CD14-positive monocyte (primary cell): ENCODE data around the gene CLBA1. TPM values are rescaled to one million over a fixed set of nuclear protein-coding genes. Genes with fewer than 3 reads are reported as not detected.

Experiments
- DNase-seq, 3 donors: peaks; one replicate each; pipeline ENCODE4 v3.0.0-alpha.2; 2011 to 2022
- H2AFZ ChIP-seq: 2 replicates; pipeline ENCODE4 v1.6.0; 2012; ENCODE audit warnings: mild to moderate bottlenecking, low read depth, low read length, inconsistent platforms; ENCODE audit not compliant: insufficient read depth, poor library complexity, severe bottlenecking
- H3K27ac ChIP-seq, 2 donors: 1 replicate in 1 of 2; 2 replicates in 1 of 2; pipeline ENCODE4 v1.5.1; 2012 to 2013; ENCODE audit warnings: low read length in 2 of 2, control low read depth in 1 of 2, inconsistent platforms in 1 of 2, low read depth in 1 of 2, mild to moderate bottlenecking in 1 of 2
- H3K27me3 ChIP-seq, 2 donors: one replicate each; pipeline versions ENCODE4 v1.6.0 to v1.6.1; 2011 to 2013; ENCODE audit warnings: low read length in 2 of 2; ENCODE audit not compliant: control insufficient read depth in 2 of 2, insufficient read depth in 2 of 2
- H3K36me3 ChIP-seq, 2 donors: replicated peaks in 1 of 2; 1 replicate in 1 of 2; 2 replicates in 1 of 2; pipeline versions ENCODE4 v1.5.1 to v1.6.1; 2012 to 2013; ENCODE audit warnings: low read length in 2 of 2, control low read depth in 1 of 2, inconsistent platforms in 1 of 2, mild to moderate bottlenecking in 1 of 2; ENCODE audit not compliant: insufficient read depth in 2 of 2, control insufficient read depth in 1 of 2
- H3K4me1 ChIP-seq, 2 donors: 1 replicate in 1 of 2; 2 replicates in 1 of 2; pipeline versions ENCODE4 v1.5.1 to v1.6.1; 2012 to 2013; ENCODE audit warnings: low read length in 2 of 2, control low read depth in 1 of 2, inconsistent platforms in 1 of 2, mild to moderate bottlenecking in 1 of 2, moderate library complexity in 1 of 2; ENCODE audit not compliant: insufficient read depth in 2 of 2, control insufficient read depth in 1 of 2
- H3K4me2 ChIP-seq: replicated peaks from 2 replicates; pipeline ENCODE3; 2012; ENCODE audit warnings: low read length, moderate library complexity, mild to moderate bottlenecking; ENCODE audit not compliant: poor library complexity, severe bottlenecking; ENCODE audit errors: extremely low read depth
- H3K4me3 ChIP-seq, 3 experiments: fragments of 200-600 bp in 1 of 3; sonication (generic) in 1 of 3; replicated peaks in 1 of 3; 1 replicate in 2 of 3; 2 replicates in 1 of 3; pipeline ENCODE4 v1.5.1; 2011 to 2013; ENCODE audit warnings: low read length in 3 of 3, mild to moderate bottlenecking in 3 of 3, control low read depth in 2 of 3, low read depth in 2 of 3, inconsistent platforms in 1 of 3, moderate library complexity in 1 of 3
- H3K79me2 ChIP-seq: 2 replicates; pipeline ENCODE4 v1.6.0; 2012; ENCODE audit warnings: mild to moderate bottlenecking, control low read depth, inconsistent platforms, low read length, moderate library complexity; ENCODE audit not compliant: insufficient read depth
- H3K9ac ChIP-seq: 2 replicates; pipeline ENCODE4 v1.6.0; 2017; ENCODE audit warnings: low read length, mild to moderate bottlenecking; ENCODE audit not compliant: insufficient read depth, poor library complexity, severe bottlenecking
- H3K9me3 ChIP-seq, 2 donors: replicated peaks in 1 of 2; 1 replicate in 1 of 2; 2 replicates in 1 of 2; pipeline versions ENCODE4 v1.5.1 to v1.6.1; 2012 to 2013; ENCODE audit warnings: low read length in 2 of 2, control low read depth in 1 of 2; ENCODE audit not compliant: control insufficient read depth in 1 of 2, insufficient read depth in 1 of 2
- H4K20me1 ChIP-seq: 2 replicates; pipeline ENCODE4 v1.6.0; 2012; ENCODE audit warnings: mild to moderate bottlenecking, low read length, control low read depth, moderate library complexity; ENCODE audit not compliant: insufficient read depth
- H3K27ac Mint-ChIP-seq, 7 donors: one replicate each; pipeline ENCODE4 v1.8.0; 2020; ENCODE audit warnings: mild to moderate bottlenecking in 7 of 7, mixed read lengths in 7 of 7, moderate library complexity in 6 of 7, inconsistent platforms in 2 of 7
- H3K27me3 Mint-ChIP-seq, 3 donors: one replicate each; pipeline ENCODE4 v1.8.0; 2021 to 2022; ENCODE audit warnings: low read depth in 3 of 3, mild to moderate bottlenecking in 3 of 3, mixed read lengths in 3 of 3, moderate library complexity in 3 of 3, inconsistent platforms in 1 of 3
- H3K36me3 Mint-ChIP-seq, 2 donors: one replicate each; pipeline ENCODE4 v1.8.0; 2020; ENCODE audit warnings: mixed read lengths in 2 of 2, inconsistent platforms in 1 of 2, mild to moderate bottlenecking in 1 of 2
- H3K4me1 Mint-ChIP-seq: one replicate; pipeline ENCODE4 v1.8.0; 2020; ENCODE audit warnings: mild to moderate bottlenecking, mixed read lengths
- H3K4me3 Mint-ChIP-seq, 2 donors: one replicate each; pipeline ENCODE4 v1.8.0; 2020; ENCODE audit warnings: mild to moderate bottlenecking in 2 of 2, mixed read lengths in 2 of 2, moderate library complexity in 1 of 2
- H3K9me3 Mint-ChIP-seq, 7 donors: one replicate each; pipeline ENCODE4 v1.8.0; 2020 to 2022; ENCODE audit warnings: mixed read lengths in 7 of 7, mild to moderate bottlenecking in 6 of 7, moderate library complexity in 6 of 7, inconsistent platforms in 2 of 7
- WGBS: methylation state at CpG from one replicate; pipeline ENCODE4 v1.1.5; 2013; ENCODE audit warnings: missing lambda C conversion rate; ENCODE audit not compliant: insufficient coverage; 5-methylcytosine and 5-hydroxymethylcytosine counted together
- intact Hi-C, 2 donors: fragments of 100-400 bp; cut with micrococcal nuclease; formaldehyde crosslinking; loops; one replicate each; pipeline versions ENCODE4 v1.15.0 to v1.15.1; 2023
- polyA plus RNA-seq, 3 donors: library from polyadenylated mRNA; depleted of rRNA in 1 of 3; unstranded in 2 of 3; stranded (reverse) in 1 of 3; fragments of 300-500 nt in 2 of 3; fragments of >200 nt in 1 of 3; fragmentation: Illumina TruSeq in 2 of 3; gene quantifications; 1 replicate in 2 of 3; 2 replicates in 1 of 3; pipeline ENCODE4 v1.2.3, GENCODE V29; 2012 to 2021
- TF ChIP-seq, protein P1 (sequence below): fragments of 200-600 bp; IDR thresholded peaks from one replicate; pipeline ENCODE4 v1.8.0; 2022; ENCODE audit warnings: antibody characterized with exemption, mild to moderate bottlenecking

The CLBA1 gene
- polyA plus RNA-seq, 3 donors: 0.62 to 0.76 (median 0.63) TPM

DNA sequence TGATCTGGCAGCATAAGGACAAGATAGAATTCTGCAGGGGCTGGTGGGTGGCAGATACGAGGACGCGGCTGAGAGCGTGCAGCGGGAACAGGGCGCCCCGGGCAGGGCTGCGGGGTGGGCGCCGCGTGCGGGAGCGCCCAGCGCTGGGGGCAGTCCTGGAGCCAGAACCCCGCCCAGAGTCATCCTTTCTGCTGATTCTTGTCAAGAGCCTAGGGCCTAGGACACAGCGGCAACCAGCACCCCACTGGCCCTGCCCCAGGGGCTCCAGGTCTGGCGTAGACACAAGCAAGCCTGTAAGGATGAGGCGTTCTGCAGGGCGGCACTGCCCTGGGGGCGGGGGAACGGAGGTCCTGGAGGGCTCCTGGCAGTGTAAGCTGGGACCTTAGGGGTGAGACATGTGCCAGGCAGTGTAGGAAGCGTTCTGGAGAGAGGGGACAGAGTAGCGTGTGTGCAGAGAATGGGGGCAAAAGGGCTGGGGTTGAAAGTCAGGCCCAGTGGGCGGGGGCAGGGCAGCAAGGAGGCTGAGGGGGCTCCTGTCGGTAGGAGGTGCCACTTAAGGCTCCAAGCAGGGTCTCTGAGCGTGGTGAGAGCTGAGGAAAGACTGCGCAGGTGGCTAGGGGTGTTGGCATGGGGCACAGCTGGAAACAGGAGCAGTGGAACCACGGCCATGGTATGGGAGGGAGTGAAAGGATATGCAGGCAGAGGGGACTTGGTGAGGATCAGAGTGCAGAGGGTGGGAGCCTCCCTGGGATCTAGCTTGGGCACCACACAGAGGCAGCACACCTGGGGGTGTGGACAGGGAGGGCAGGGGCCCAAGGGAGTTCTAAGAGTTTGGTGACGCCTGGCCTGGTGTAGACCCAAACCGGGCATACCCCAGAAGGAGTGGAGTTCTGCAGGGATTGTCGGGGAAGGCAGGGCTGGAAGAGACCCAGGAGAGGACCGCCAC lies 6.6 kb upstream of the CLBA1 start:
- peaks cover 10 to 34% of the 10 kb centered on the region in 2 donors for H3K27me3 ChIP-seq
- H3K27ac ChIP-seq: no peak overlapping the region
- TF ChIP-seq, protein P1, sequence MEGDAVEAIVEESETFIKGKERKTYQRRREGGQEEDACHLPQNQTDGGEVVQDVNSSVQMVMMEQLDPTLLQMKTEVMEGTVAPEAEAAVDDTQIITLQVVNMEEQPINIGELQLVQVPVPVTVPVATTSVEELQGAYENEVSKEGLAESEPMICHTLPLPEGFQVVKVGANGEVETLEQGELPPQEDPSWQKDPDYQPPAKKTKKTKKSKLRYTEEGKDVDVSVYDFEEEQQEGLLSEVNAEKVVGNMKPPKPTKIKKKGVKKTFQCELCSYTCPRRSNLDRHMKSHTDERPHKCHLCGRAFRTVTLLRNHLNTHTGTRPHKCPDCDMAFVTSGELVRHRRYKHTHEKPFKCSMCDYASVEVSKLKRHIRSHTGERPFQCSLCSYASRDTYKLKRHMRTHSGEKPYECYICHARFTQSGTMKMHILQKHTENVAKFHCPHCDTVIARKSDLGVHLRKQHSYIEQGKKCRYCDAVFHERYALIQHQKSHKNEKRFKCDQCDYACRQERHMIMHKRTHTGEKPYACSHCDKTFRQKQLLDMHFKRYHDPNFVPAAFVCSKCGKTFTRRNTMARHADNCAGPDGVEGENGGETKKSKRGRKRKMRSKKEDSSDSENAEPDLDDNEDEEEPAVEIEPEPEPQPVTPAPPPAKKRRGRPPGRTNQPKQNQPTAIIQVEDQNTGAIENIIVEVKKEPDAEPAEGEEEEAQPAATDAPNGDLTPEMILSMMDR: no peak
- H3K4me1 ChIP-seq: peaks cover 5 to 24% of the 10 kb centered on the region in 2 donors
- intact Hi-C loops: loop anchor here in 1 of 2 donors (5.0 kb wide), 2 partner anchors 38 to 203 kb away; partner anchors contain the start of gene NUDT14
- H3K9me3 ChIP-seq: no peaks in the 10 kb centered on the region
- 58% methylated on average over 26 of the region's 32 CpGs for WGBS
- peaks cover 17% of the 10 kb centered on the region for H3K4me1 Mint-ChIP-seq
- peak in 1 of 3 donors; percentile 4 for DNase-seq
- H3K4me2 ChIP-seq: peak overlapping the region; percentile 73
- H3K36me3 ChIP-seq: no peaks in the 10 kb centered on the region
- peaks cover 38 to 51% (median 42%) of the 10 kb centered on the region in 3 donors for H3K27me3 Mint-ChIP-seq
- H3K79me2 ChIP-seq: no peaks in the 10 kb centered on the region
- peak overlapping the region in 1 of 3 experiments; percentile 40 for H3K4me3 ChIP-seq
- H3K9ac ChIP-seq: no peak overlapping the region
- H3K36me3 Mint-ChIP-seq: peaks cover 2 to 3% of the 10 kb centered on the region in 2 donors
- H3K9me3 Mint-ChIP-seq: peaks cover 0 to 14% (median 3%) of the 10 kb centered on the region in 7 donors
- no peak overlapping the region for H2AFZ ChIP-seq
- no peaks in the 10 kb centered on the region for H4K20me1 ChIP-seq
- H3K27ac Mint-ChIP-seq: peak overlapping the region in 2 of 7 donors; percentile 63 to 64
- peak overlapping the region; percentile 34 to 79 for H3K4me3 Mint-ChIP-seq

DNA sequence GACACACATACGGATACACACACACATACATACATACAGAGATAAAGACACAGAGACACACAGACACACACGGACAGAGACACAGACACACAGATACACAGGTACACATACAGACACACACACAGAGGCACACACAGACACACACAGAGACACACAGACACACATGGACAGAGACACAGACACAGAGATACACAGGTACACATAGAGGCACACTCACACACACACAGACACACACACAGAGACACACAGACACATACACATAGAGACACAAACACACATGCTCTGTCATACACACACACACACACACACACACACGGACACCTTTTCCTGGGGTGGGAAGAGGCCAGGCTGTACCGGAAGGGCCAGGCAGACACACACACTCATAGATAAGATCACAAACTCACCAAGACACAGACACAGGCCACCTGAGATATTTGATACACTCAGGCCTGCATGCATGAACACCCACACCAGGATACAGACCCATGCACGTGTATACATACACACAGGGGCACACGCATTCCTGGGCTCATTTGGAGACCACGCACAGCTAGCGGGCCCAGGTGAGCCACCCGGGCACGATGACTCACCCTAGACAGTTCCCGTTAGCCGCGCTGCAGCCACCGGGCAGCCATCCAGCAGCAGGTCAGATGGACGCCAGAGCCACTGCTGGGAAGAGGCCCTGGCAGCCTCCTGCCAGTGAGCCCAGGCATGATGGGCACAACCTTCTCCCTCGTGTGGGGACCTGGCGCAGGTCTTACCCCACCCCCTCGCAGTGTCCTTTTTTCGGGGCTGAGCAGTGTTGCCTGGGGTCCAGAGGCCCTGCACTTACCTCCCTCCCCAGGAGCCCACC lies 5.6 kb upstream of the CLBA1 start:
- Histone ChIP-seq H3K4me3 (no peak overlapping the region), H4K20me1 (no peaks in the 10 kb centered on the region), H3K9me3 (no peaks in the 10 kb centered on the region), H3K27me3 (peaks cover 10 to 34% of the 10 kb centered on the region in 2 donors), H3K27ac (no peak overlapping the region), H3K9ac (no peak overlapping the region), H3K4me2 (no peak overlapping the region), H2AFZ (no peak overlapping the region), H3K36me3 (no peaks in the 10 kb centered on the region), H3K79me2 (no peaks in the 10 kb centered on the region), H3K4me1 (peaks cover 6 to 24% of the 10 kb centered on the region in 2 donors)
- peak in 1 of 3 donors; percentile 5 for DNase-seq
- H3K36me3 Mint-ChIP-seq: peaks cover 2 to 3% of the 10 kb centered on the region in 2 donors
- H3K4me3 Mint-ChIP-seq: peak overlapping the region in 1 of 2 donors; percentile 4
- peaks cover 0 to 14% (median 3%) of the 10 kb centered on the region in 7 donors for H3K9me3 Mint-ChIP-seq
- intact Hi-C loops: loop anchor here in 1 of 2 donors (5.0 to 10.0 kb wide), 3 partner anchors 37 to 202 kb away; partner anchors contain the start of genes AKT1 and NUDT14
- peaks cover 17% of the 10 kb centered on the region for H3K4me1 Mint-ChIP-seq
- H3K27me3 Mint-ChIP-seq: peaks cover 39 to 51% (median 40%) of the 10 kb centered on the region in 3 donors
- 78% methylated on average over 18 of the region's 19 CpGs for WGBS
- TF ChIP-seq, protein P1: no peak
- peak overlapping the region in 1 of 7 donors; percentile 48 for H3K27ac Mint-ChIP-seq
